ENCODE results near the gene OVCH2.

- TF ChIP-seq CTCF (IDR thresholded peaks at IDR 0.05; ENCODE audit: borderline replicate concordance, extremely low read depth, low read length, poor library complexity, severe bottlenecking) (no peak), EZH2 (IDR thresholded peaks at IDR 0.05; ENCODE audit: borderline replicate concordance, low read depth, low read length, severe bottlenecking) (no peak)
Measured at GRCh38 chr11:7691759-7692350, 14.4 kb downstream of the OVCH2 start.

Measured in DND-41 (cell line).